ENCODE measurements around the gene RELB.
"Not testable (repeated sequence)": the region's sequence is repeated elsewhere in the genome, so short reads cannot be mapped to it uniquely, and the experiment has no call there.

The RELB gene

GRCh38 chr19:44987148-44987675, 14.1 kb upstream of the RELB start:
- DNase-seq: no peak

GRCh38 chr19:44988273-44988672, 13.0 kb upstream of the RELB start:
- no peak for DNase-seq

GRCh38 chr19:44988896-44989556, 12.2 kb upstream of the RELB start:
- peak; percentile 61 for DNase-seq

GRCh38 chr19:44990459-44990858, 10.8 kb upstream of the RELB start:
- no peak for DNase-seq

- no peak for DNase-seq
These were observed 10.3 kb upstream of the RELB start for GRCh38 chr19:44990966-44991365.

GRCh38 chr19:44992336-44993163, 8.7 kb upstream of the RELB start:
- DNase-seq: no peak

GRCh38 chr19:44993526-44993925, 7.7 kb upstream of the RELB start:
- DNase-seq: no peak

- DNase-seq: no peak
These were observed 7.2 kb upstream of the RELB start for GRCh38 chr19:44993926-44994537.

- no peak for DNase-seq
These were observed 3.2 kb upstream of the RELB start for GRCh38 chr19:44998025-44998424.

- DNase-seq: not testable (repeated sequence)
These were observed 1.9 kb upstream of the RELB start for GRCh38 chr19:44999131-44999925.

- not testable (repeated sequence) for DNase-seq
These were observed 599 bp upstream of the RELB start for GRCh38 chr19:45000665-45001064.

GRCh38 chr19:45003485-45003884, 2.2 kb downstream of the RELB start:
- no peak for DNase-seq

- no peak for DNase-seq
These were observed 4.5 kb downstream of the RELB start for GRCh38 chr19:45005787-45006186.

- no peak for DNase-seq
These were observed 7.3 kb downstream of the RELB start for GRCh38 chr19:45008552-45008951.

- DNase-seq: no peak
These were observed 8.5 kb downstream of the RELB start for GRCh38 chr19:45009625-45010255.

- no peak for DNase-seq
These were observed 9.0 kb downstream of the RELB start for GRCh38 chr19:45010306-45010705.

GRCh38 chr19:45011959-45012358, 10.7 kb downstream of the RELB start:
- no peak for DNase-seq

- DNase-seq: peak; percentile 70
These were observed 15.4 kb downstream of the RELB start for GRCh38 chr19:45016388-45017314.

GRCh38 chr19:45019187-45019586, 17.9 kb downstream of the RELB start:
- no peak for DNase-seq

GRCh38 chr19:45020071-45020470, 18.8 kb downstream of the RELB start:
- no peak for DNase-seq

- DNase-seq: no peak
These were observed 20.7 kb downstream of the RELB start for GRCh38 chr19:45021971-45022370.
